Endodermal cell (in vitro differentiated cells): ENCODE data around the gene BTRC. TPM values are rescaled to one million over a fixed set of nuclear protein-coding genes. Genes with fewer than 3 reads are reported as not detected.

Source experiments
- DNase-seq: peaks from one replicate; pipeline ENCODE4 v3.0.0-alpha.2; 2017
- H3K27ac ChIP-seq: 2 replicates; pipeline ENCODE4 v1.5.1; 2013; ENCODE audit warnings: mild to moderate bottlenecking, low read depth, low read length, moderate library complexity
- H3K27me3 ChIP-seq: 2 replicates; pipeline ENCODE4 v1.6.1; 2013; ENCODE audit warnings: mild to moderate bottlenecking, low read length, moderate library complexity; ENCODE audit not compliant: insufficient read depth, control insufficient read depth, poor library complexity, severe bottlenecking
- H3K36me3 ChIP-seq: 2 replicates; pipeline ENCODE4 v1.7.0; 2013; ENCODE audit warnings: mild to moderate bottlenecking, low read length, moderate library complexity; ENCODE audit not compliant: control insufficient read depth, insufficient read depth
- H3K4me1 ChIP-seq: one replicate; pipeline ENCODE4 v1.7.0; 2013; ENCODE audit warnings: low read length; ENCODE audit not compliant: control insufficient read depth, insufficient read depth
- H3K4me3 ChIP-seq: 2 replicates; pipeline ENCODE4 v1.5.1; 2013; ENCODE audit warnings: mild to moderate bottlenecking, low read length, moderate library complexity
- H3K9ac ChIP-seq: 2 replicates; pipeline ENCODE4 v1.6.1; 2013; ENCODE audit warnings: mild to moderate bottlenecking, low read length, moderate library complexity; ENCODE audit not compliant: poor library complexity, severe bottlenecking; ENCODE audit errors: extremely low read depth
- H3K9me3 ChIP-seq: 2 replicates; pipeline ENCODE4 v1.6.1; 2013; ENCODE audit warnings: mild to moderate bottlenecking, low read length, moderate library complexity; ENCODE audit not compliant: control insufficient read depth
- H3K27ac Mint-ChIP-seq: 2 replicates; pipeline ENCODE4 v1.8.0; 2020; ENCODE audit warnings: mixed read lengths
- H3K27me3 Mint-ChIP-seq: 2 replicates; pipeline ENCODE4 v1.8.0; 2021; ENCODE audit warnings: mild to moderate bottlenecking, mixed read lengths; ENCODE audit not compliant: insufficient read depth
- H3K36me3 Mint-ChIP-seq: 2 replicates; pipeline ENCODE4 v1.8.0; 2020; ENCODE audit warnings: low read depth, mixed read lengths
- H3K4me1 Mint-ChIP-seq: 2 replicates; pipeline ENCODE4 v1.8.0; 2020; ENCODE audit warnings: mixed read lengths
- H3K4me3 Mint-ChIP-seq: 2 replicates; pipeline ENCODE4 v1.8.0; 2020; ENCODE audit warnings: mild to moderate bottlenecking, moderate library complexity, mixed read lengths
- H3K9me3 Mint-ChIP-seq: 2 replicates; pipeline ENCODE4 v1.8.0; 2020; ENCODE audit warnings: mild to moderate bottlenecking, mixed read lengths
- CTCF ChIP-seq: fragments of 200-600 bp; sonication (generic); conservative IDR thresholded peaks from 2 replicates; pipeline ENCODE4 v1.5.0; 2021; ENCODE audit warnings: antibody characterized with exemption, mild to moderate bottlenecking
- WGBS, 2 experiments: methylation state at CpG; one replicate each; pipeline versions ENCODE4 v1.1.5 to v1.1.7; 2013; ENCODE audit warnings: missing lambda C conversion rate in 2 of 2, mixed read lengths in 1 of 2; ENCODE audit not compliant: insufficient coverage in 1 of 2, insufficient read length in 1 of 2; 5-methylcytosine and 5-hydroxymethylcytosine counted together
- total RNA-seq, 2 donors: library from RNA; stranded (reverse); fragmentation: NEBNext Ultra II Directional in 1 of 2; extraction: Animal tissue kit (Norgen Biotek cat#: 25700) in 1 of 2; gene quantifications; 2 replicates in 1 of 2; 3 replicates in 1 of 2; pipeline ENCODE4 v1.2.1, GENCODE V29; 2021

Gene BTRC
- total RNA-seq, 2 donors from 2014 or later = 30.1 to 38.2 TPM

GRCh38 chr10:101572126-101572525 lies 218.2 kb downstream of the BTRC start:
- Histone ChIP-seq H3K9ac (no peak overlapping the region), H3K36me3 (peaks cover 5% of the 10 kb centered on the region), H3K4me1 (peaks cover 6% of the 10 kb centered on the region), H3K27ac (no peak overlapping the region), H3K4me3 (no peak overlapping the region), H3K27me3 (peaks cover 57% of the 10 kb centered on the region), H3K9me3 (peaks cover 6% of the 10 kb centered on the region)
- Mint-ChIP-seq H3K27ac (no peak overlapping the region), H3K9me3 (peaks cover 8% of the 10 kb centered on the region), H3K4me3 (no peak overlapping the region), H3K27me3 (peaks cover 59% of the 10 kb centered on the region), H3K36me3 (peaks cover 10% of the 10 kb centered on the region), H3K4me1 (peaks cover 17% of the 10 kb centered on the region)
- TF ChIP-seq CTCF = no peak
- no peak for DNase-seq
- 93 to 95% methylated on average over 3 to 6 of the region's 7 CpGs for WGBS, 2 experiments

GRCh38 chr10:101572785-101573184 lies 218.8 kb downstream of the BTRC start:
- WGBS, 2 experiments = 91% methylated on average over 2 of the region's 2 CpGs; no CpG with 5 or more reads in 1 of the 2 experiments
- H3K4me3 ChIP-seq = no peak overlapping the region
- H3K9me3 ChIP-seq = peaks cover 9% of the 10 kb centered on the region
- Mint-ChIP-seq H3K36me3 (peaks cover 16% of the 10 kb centered on the region), H3K4me1 (peaks cover 17% of the 10 kb centered on the region), H3K27ac (no peak overlapping the region), H3K27me3 (peaks cover 52% of the 10 kb centered on the region), H3K9me3 (peaks cover 13% of the 10 kb centered on the region), H3K4me3 (no peak overlapping the region)
- H3K4me1 ChIP-seq = peaks cover 6% of the 10 kb centered on the region
- H3K9ac ChIP-seq = no peak overlapping the region
- no peak overlapping the region for H3K27ac ChIP-seq
- H3K36me3 ChIP-seq = peaks cover 11% of the 10 kb centered on the region
- DNase-seq = no peak
- H3K27me3 ChIP-seq = peaks cover 51% of the 10 kb centered on the region
- TF ChIP-seq CTCF = no peak

GRCh38 chr10:101573885-101574753 lies 220.2 kb downstream of the BTRC start:
- no peak overlapping the region for H3K4me3 Mint-ChIP-seq
- peaks cover 9% of the 10 kb centered on the region for H3K9me3 ChIP-seq
- no peak overlapping the region for H3K4me3 ChIP-seq
- H3K27ac ChIP-seq = no peak overlapping the region
- 95 to 98% methylated on average over 17 to 25 of the region's 25 CpGs for WGBS, 2 experiments
- H3K4me1 ChIP-seq = peaks cover 6% of the 10 kb centered on the region
- peaks cover 27% of the 10 kb centered on the region for H3K36me3 Mint-ChIP-seq
- H3K27ac Mint-ChIP-seq = peak overlapping the region; percentile 24
- peaks cover 37% of the 10 kb centered on the region for H3K27me3 ChIP-seq
- peak; percentile 48 for DNase-seq
- H3K9me3 Mint-ChIP-seq = peaks cover 13% of the 10 kb centered on the region
- H3K9ac ChIP-seq = no peak overlapping the region
- H3K27me3 Mint-ChIP-seq = peaks cover 39% of the 10 kb centered on the region
- H3K4me1 Mint-ChIP-seq = peaks cover 17% of the 10 kb centered on the region
- H3K36me3 ChIP-seq = peaks cover 13% of the 10 kb centered on the region
- no peak for TF ChIP-seq CTCF
